ENCODE results near the gene NAA25.
A peak's percentile ranks its signal among the peaks of the same experiment; 100 is the strongest.
"Not testable (repeated sequence)": the region's sequence is repeated elsewhere in the genome, so short reads cannot be mapped to it uniquely, and the experiment has no call there.

The NAA25 gene

DNA sequence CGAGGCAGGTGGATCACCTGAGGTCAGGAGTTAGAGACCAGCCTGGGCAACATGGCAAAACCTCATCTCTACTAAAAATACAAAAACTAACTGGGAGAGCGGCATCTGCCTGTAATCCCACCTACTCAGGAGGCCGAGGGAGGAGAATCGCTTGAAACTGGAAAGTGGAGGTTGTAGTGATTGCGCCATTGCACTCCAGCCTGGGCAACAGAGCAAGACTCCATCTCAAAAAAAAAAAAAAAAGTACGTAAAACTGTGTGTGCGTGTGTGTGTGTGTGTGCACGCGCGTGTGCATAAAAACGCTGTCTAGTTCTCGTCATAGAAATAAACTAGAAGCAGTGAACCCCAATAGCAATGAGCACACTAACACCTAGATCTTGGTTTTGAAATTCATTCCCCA lies 72.0 kb downstream of the NAA25 start:
- not testable (repeated sequence) for DNase-seq

DNA sequence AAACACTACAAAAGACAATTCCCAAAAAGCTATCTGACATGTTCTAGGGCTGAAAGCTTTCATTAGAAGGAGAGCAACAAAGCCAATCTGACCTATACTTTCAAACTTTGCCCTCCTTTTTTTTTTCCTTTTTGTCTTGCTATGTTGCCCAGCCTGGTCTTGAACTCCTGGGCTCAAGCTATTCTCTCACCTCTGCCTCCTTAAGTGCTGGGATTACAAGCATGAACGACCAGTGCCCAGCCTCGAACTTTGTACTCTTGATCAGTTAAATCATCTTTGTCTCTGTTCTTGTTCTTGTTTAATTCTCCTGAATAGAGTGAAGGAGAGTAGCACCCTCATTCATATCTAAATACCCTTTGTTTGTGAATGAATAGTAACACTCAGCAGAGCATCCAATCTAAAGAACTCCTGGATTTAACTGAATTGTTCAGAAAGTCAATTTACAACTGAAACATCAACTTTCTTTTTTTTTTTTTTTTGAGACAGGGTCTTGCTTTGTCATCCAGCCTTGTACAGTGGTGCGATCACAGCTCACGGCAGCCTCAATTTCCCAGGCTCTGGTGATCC lies 73.3 kb downstream of the NAA25 start:
- no peak for DNase-seq

DNA sequence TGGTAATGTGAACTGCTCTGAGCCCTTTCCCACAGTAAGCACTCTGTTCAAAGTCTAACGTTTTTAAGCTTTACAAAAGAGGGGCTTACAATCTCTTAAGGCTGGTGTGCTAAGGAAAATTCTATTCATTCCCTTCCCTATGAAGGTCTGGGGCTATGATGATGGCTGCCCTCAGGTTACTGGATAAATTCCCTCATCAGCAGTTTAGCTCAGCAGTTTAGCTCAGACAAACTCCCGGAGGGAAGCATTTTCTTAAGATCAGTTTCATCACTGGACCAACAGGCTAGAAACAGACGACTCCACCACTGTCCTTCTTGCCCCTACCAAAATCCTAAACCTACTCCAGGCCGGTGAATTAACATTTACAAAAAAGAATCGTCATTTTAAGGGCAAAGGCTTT lies 76.3 kb downstream of the NAA25 start:
- DNase-seq: no peak

DNA sequence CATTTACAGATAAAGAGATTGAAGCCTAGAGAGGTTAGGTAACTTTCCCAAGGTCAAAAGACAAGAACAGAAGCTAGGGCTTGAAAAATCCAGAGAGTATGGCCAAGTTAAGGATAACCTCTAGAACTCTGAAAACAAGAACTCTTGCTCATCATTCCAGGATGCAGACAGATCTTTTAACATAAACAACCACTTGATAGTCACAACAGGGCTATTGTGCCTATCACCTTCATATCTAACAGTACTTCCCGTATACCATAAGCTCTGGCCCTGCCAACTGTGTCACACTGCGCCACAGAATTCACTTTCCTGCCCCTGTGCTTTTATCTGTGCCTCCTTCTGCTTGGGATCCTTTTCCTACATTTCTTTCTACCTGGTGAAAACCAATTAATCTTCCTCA lies 77.1 kb downstream of the NAA25 start:
- DNase-seq: no peak

DNA sequence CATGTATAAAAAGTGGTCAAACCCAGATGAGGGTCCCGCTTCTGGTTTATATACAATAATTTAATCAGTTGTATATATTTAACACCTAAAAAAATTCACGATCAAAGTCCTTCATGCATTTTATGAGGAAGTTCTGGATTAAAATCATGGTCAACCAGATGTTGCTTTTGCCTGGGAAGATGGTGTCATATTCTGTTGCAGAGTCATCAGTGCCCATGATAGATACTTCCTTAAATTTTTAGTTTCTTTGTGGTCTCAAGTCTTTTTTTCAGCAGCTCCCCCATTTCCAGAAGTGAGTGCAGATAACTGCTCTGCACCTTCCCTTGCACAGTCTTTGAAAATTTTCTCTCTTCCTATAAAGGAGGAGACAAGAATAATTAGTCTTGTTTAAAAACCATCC lies 79.3 kb downstream of the NAA25 start:
- no peak for DNase-seq

DNA sequence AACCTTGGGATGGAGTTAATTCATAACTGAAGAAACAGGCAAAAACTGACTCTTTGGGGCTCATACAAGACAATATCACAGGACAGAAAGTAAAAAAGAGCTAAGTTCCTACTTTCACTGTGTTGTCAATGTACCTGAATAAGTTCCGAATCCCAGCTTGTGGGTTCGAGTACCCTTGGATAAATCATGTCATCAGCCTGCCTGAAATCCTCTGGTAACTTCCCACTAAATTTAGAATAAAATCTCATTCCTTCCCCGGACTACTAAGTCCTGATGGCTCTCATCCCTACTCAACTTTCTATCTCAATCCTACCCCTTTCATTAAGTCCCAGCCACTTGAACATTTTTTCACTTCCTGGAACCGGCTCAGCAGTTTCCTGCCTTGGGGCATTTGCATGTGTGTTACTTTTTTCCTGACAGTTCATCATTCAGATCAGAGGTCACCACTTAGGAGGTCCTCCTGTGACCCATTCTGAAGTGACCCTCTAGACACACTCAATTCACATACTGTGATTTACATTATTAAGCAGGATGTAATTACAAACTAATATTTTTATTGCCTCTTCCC lies 82.7 kb downstream of the NAA25 start:
- no peak for DNase-seq

DNA sequence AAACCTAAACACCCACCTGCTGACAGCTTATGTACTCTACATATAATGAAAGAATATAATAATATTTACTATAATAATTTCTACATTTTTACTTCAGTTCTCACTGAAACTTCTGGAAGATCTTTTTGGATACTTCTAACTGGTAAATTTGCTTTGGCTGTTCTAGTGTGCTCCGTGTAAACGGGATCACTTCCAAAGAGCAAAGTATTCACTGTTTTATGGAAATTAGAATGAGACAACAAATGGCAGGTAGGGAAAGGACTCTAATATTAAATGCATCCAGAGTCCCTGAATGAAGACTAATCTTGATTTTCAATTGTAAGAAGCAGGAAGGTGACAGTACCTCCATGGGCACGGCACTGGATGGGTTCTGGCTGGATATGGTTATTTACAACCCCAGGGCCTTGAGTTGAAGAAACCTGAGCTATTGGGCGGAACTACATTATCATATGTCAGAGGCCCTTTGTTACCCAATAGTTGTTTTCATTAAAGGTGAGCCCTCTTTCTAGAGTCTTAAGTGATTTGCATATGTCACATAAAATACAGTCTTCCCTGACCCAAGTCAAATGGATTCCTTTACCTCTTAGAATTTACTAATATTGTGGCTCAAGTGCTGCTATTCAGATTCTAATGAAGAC lies 84.7 kb downstream of the NAA25 start:
- DNase-seq: no peak

DNA sequence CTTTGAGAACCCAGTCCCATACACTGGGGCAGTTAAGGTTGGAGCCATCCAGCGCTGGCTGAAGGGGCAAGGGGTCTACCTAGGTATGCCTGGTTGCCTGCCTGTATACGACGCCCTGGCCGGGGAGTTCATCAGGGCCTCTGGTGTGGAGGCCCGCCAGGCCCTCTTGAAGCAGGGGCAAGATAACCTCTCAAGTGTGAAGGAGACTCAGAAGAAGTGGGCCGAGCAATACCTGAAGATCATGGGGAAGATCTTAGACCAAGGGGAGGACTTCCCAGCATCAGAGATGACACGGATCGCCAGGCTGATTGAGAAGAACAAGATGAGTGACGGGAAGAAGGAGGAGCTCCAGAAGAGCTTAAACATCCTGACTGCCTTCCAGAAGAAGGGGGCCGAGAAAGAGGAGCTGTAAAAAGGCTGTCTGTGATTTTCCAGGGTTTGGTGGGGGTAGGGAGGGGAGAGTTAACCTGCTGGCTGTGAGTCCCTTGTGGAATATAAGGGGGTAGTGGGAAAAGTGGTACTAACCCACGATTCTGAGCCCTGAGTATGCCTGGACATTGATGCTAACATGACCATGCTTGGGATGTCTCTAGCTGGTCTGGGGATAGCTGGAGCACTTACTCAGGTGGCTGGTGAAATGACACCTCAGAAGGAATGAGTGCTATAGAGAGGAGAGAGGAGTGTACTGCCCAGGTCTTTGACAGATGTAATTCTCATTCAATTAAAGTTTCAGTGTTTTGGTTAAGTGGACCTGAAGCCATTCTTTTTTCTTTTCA lies 86.2 kb downstream of the NAA25 start:
- no peak for DNase-seq

DNA sequence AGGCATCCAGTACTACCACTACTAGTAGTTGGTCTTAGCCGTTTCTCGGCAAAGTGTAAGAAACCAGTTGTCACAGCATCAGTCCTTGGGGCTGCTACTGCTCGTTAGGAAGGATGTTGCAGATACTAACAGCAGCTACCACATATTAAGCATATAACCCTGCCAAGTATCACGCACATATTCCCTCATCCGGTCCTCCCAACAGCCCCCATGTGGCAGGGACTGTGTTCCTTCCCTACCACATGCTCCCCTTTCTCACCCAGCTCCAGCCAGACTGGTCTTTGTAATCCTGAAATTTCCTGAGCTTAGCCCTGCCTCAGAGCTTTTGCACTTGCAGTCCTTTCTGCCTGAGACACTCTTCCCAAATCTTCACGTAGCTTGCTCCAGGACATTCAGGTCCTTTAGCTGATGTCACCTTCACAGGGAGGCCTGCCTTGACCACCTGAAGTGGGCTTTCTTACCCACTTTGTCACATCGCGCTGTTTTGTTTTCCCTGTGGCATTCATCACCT lies 87.6 kb downstream of the NAA25 start:
- no peak for DNase-seq

DNA sequence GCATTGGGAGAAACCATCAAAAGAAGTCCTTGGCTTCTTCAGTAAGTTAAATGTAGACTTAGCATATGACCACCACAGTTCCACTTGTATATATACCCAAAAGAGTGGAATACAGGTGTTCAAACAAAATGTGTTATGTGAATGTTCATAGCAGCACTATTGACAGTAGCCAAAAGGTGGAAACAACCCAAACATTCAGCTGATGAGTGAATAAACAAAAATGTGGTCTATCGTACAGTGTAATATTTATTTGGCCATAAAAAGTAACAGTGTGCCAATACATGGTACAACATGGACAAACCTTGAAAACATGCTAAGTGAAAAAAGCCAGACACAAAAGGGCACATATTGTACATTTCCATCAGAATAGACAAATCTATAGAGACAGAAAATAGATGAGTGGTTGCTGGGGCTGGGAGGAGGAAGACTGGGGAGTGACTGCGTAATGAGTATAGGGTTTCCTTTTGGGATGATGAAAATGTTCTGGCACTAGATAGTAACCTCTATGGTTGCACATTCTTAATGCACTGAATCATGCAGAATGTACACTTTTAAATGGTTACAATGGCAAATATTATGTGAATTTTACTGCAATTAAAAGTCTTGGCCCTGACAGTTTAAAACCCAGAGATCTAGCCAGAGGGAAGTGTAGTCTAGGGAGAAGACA lies 89.9 kb downstream of the NAA25 start:
- DNase-seq: no peak

DNA sequence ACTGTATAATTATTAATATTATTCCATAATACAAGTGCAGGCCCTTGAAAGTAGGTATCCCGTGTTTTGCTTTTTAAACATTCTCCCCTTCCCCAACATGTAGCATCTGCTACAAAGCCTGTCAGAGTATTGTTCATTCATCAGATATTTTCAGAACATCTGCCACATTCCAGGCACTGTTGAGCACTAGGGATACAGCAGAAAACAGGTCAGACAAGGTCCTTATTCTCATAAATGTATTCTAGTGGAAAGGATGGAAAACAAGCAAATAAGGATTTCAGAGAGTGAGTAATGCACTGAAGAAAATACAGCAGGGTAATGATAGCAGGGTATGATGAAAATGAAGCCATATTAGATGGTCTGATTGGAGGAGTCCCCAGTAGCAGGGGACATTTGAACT lies 91.5 kb downstream of the NAA25 start:
- DNase-seq: peak; percentile 87

DNA sequence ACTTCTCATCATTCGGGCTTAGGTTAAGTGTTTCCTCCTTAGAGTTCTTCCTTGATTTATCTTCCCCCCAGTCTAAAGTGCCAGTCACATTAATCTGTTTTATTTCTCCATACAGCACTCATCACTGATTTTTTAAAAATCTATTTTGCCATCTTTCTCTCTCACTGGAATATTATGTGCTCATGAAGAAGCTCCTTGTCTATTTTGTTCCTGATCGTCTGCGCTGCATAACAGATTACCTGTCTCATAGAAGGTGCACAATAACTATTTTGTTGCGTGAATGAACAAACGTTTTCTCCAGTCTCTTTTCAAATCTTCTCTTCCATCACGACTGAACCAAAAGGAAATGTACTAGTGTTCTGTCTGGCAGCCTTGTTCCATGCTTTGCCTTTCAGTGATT lies 92.6 kb downstream of the NAA25 start:
- DNase-seq: no peak

DNA sequence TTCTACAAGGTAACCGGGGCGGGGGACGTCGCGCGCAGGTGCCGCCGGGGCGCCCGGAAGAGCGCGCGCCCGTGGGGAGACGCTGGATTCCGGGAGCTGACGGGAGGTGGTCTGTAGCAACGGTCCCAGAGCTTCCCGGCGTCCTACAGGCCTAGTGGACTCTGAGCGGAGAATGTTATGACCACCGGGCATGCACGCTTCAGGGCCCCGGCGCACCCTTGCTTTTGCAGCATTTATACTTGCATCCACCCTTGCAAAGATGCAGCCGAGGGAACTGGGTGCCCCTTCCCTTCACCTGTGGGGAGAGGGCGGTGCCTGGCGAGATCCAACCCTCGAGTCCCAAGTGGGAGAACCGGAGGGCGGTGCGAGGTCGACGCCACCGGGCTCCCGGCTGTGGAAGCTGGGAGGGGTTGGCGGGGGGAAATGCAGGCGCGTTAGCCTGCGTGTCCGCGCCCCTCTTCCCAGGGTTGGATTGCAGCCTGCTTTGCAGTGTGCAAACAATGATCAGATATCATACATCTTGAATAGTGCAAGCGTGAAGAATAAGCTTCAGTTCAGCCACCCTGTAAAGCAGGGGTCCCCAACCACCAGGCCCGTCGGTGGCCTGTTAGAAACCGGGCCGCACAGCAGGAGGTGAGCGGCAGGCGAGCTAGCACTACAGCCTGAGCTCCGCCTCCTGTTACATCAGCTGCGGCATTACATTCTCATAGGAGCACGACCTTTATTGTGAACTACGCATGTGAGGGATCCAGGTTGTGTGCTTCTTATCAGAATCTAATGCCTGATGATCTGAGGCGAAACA lies 94.8 kb downstream of the NAA25 start:
- DNase-seq: peak; percentile 68

DNA sequence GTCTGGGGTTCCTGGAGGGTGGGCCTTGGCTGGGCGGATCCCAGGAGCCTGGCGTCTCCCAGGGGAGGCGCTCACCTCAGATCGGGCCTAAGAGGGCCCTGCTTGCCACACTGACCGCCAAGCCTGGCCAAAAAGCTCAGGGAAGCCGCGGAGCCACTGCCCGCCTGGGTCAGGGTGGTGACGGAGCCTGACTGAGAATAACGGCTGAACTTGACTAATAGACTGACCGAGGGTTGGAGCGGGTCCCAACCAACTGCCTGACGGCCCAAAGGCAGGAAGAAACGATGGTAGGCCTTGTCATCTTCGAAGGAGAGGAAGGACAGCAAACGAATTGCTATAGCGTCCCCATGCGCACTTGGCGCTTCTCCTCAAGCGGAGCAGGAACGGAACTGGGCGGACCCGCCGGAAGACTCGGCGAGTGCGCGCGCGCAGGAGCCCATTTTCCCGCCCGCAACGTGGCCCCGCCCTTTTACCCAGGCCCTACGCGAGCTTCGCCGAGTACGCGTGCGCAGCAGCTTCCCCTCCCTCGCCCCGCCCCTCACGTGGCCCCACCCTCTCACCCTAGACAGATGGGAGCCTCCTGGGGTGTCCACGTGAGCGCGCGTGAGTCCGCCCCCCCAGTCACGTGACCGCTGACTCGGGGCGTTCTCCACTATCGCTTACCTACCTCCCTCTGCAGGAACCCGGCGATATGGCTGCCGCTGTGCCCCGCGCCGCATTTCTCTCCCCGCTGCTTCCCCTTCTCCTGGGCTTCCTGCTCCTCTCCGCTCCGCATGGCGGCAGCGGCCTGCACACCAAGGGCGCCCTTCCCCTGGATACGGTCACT lies 95.6 kb downstream of the NAA25 start, which contains the start of the genes ERP29 and TMEM116:
TSS of gene ERP29 (plus strand) at position 652 of the 826 bp plus-strand sequence. CDS start at position 692, 40 bp downstream.
TSS of gene TMEM116 (minus strand) at position 391 of the 826 bp plus-strand sequence. CDS start 7,895 bp downstream, outside the sequence.
- peak; percentile 92 for DNase-seq

DNA sequence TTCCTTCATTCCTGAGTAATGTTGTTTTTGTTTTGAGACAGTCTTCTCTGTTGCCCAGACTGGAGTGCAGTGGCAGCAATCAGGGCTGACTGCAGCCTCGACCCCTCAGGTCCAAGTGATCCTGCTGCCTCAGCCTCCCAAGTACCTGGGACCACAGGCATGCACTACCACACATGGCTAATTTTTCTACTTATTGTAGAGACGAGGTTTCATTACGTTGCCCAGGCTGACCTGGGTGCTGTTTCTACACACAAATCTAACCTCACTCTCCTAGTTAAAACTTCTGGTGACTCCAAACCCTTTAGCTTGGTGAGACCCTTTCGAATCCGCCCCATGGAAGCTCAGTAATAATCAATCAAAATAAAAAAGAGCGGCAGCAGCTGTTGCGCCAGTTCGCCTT lies 96.9 kb downstream of the NAA25 start:
- DNase-seq: no peak

DNA sequence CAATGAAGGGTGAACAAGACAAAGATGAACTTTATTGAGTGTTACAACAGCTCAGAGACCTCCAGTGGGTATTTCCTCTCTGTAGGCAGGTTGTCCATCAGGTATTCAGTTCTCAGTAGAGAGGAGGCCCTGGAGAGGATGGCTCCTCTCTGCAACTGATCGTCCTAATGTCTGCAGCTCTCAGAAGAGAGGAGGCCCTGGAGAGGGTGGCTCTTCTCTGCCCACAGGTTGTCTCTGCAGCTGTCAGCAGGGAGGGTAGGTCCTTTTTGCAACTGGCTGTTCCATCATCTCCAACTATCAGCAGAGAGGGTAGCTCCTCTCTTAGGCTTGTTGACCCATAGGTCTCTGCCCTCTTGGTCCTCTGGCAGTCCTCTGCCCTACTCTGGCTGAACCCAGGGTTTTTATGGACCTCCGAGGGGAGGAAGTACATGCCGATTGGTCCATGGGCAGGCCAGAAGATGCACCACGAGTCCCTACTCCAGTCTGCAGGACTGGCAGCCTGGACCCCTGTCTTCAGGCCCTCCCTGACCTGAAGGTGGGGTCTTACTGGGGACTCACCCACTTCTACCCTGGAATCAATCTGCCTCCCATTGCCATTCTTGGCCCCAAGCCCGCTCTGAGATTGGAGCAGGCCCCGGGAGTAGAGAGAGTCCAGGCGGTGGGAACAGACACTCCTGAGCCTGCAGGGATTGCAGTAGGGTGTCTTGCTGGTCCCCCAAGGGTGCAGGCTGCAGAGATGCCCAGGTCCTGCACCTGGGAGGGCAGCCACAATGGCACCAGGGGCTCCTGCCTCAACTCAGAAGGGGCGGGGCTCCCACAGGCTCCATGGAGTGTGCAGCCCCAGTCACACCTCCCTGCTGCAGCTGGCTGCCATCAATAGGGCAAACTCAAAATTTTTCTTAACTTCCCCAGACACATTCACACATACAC lies 97.9 kb downstream of the NAA25 start:
- DNase-seq: no peak

DNA sequence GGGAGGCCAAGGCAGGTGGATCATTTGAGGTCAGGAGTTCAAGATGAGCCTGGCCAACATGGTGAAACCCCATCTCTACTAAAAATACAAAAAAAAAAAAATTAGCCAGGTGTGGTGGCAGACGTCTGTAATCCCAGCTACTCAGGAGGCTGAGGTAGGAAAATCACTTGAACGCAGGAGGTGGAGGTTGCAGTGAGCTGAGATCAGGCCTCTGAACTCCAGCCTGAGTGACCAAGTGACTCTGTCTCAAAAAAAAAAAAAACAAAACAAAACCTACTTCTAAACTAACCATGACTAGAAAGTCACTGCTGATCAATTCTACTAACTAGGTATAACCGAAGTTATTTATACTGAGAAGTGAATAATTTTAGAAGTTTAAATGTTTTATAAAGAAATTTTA lies 99.0 kb downstream of the NAA25 start:
- not testable (repeated sequence) for DNase-seq

DNA sequence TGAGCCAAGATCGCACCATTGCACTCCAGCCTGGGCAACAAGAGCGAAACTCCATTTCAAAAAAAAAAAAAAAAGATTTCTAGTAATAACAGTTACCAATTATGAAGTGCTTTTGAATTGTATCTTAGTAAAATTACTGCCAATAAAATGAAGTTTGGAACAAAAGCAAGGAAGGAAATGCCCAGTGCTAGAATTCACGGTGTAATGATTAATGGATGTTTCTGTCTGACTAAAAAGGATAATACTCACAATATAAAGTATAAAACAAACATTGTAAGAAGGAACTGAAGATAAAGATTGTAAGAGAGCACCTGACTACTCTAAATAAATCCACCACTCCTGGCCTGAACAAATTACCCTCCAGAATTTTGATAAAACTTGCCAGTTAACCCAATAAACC lies 99.7 kb downstream of the NAA25 start:
- no peak for DNase-seq

DNA sequence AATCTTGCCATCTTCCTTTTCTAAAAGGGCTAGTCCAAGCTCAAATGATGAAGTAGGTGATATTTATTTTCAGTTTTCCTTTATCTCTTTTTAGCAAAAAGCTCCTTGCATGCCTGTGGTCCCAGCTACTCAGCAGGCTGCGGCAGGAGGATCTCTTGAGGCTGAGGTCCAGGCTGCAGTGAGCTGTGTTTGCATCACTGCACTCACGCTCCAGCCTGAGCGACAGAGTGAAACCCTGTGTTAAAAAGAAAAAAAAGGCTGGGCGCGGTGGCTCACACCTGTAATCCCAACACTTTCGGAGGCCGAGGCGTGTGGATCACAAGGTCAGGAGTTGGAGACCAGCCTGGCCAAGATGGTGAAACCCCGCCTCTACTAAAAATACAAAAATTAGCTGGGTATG lies 100.6 kb downstream of the NAA25 start:
- no peak for DNase-seq

Data from NCI-H1694 treated with DMSO at 0.1 percent for 48 hours (cell line).